Measurements from ENCODE around the gene HELT.
A peak's percentile ranks its signal among the peaks of the same experiment; 100 is the strongest.

Gene HELT

DNA sequence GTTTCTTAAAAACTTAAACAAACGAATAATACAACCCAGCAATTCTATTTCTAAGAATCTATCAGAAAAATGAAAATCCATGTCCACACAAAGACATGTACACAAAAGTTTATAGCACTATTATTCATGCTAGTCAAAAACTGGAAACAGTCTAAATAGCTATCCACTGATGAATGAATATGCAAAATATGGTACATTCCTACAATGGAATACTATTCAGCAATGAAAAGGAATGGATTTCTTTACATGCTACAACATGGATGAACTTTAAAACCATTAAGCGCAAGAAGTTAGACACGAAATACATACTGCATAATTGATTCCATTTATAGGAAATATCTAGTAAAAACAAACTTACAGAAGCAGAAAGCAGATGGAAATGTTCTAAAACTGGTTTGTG is 43.3 kb downstream of the HELT start:
- no peak for TF ChIP-seq POU2F2 (IDR thresholded peaks at IDR 0.05; ENCODE audit: low read depth, low read length)
- TF ChIP-seq PAX5 (IDR thresholded peaks at IDR 0.05; ENCODE audit: insufficient read depth, low read length, severe bottlenecking) = no peak
- no peak for TF ChIP-seq TAF1 (IDR thresholded peaks at IDR 0.05; ENCODE audit: low read depth, low read length)
- TF ChIP-seq SPI1 (IDR thresholded peaks at IDR 0.05; ENCODE audit: low read depth, low read length) = no peak
- no peak for TF ChIP-seq POLR2AphosphoS5 (IDR thresholded peaks at IDR 0.05; ENCODE audit: low read depth, low read length)
- TF ChIP-seq POLR2A (IDR thresholded peaks at IDR 0.05; ENCODE audit: low read depth, low read length) = no peak
- FAIRE-seq (no peak), DNase-seq (ENCODE audit: insufficient read length, low spot score) (no peak)

DNA sequence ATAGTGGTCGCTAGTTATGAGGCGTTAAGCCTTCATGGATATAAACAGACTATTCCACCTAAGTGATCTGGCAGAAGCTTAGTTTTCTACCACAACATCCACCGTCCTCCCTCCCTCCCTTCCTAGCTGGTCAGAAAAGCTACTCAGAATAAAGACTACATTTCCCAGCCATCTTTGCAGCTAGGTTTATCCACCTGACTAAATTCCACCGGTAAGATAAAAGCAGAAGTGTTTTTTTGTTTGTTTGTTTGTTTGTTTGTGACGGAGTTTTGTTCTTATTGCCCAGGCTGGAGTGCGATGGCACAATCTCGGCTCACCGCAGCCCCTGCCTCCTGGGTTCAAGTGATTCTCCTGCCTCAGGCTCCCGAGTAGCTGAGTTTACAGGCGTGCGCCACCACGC is 44.3 kb downstream of the HELT start:
- DNase-seq (ENCODE audit: insufficient read length, low spot score) = no peak
- no peak for TF ChIP-seq PAX5 (IDR thresholded peaks at IDR 0.05; ENCODE audit: insufficient read depth, low read length, severe bottlenecking)
- no peak for TF ChIP-seq POU2F2 (IDR thresholded peaks at IDR 0.05; ENCODE audit: low read depth, low read length)
- TF ChIP-seq POLR2AphosphoS5 (IDR thresholded peaks at IDR 0.05; ENCODE audit: low read depth, low read length) = no peak
- TF ChIP-seq SPI1 (IDR thresholded peaks at IDR 0.05; ENCODE audit: low read depth, low read length) = no peak
- no peak for TF ChIP-seq TAF1 (IDR thresholded peaks at IDR 0.05; ENCODE audit: low read depth, low read length)
- no peak for TF ChIP-seq POLR2A (IDR thresholded peaks at IDR 0.05; ENCODE audit: low read depth, low read length)

DNA sequence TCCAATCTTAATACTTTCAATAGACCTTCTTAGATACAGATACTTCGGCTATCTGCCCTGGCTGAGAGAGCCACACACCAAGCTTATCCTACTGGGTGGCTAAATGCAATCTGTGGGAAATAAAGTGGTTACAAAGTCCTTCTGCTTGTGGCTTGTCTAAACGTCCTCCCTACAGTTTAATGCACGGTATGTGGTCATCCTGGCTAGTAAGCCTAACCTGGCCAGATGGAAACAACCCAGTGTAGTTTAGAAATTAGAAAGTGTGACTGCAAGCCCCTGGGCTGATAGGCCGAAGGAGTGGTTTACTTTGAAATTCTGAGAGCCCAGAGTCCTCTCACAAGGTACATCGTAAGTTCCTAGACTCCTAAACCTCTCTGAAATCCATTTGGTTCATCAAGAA is 47.9 kb downstream of the HELT start:
- TF ChIP-seq SPI1 (IDR thresholded peaks at IDR 0.05; ENCODE audit: low read depth, low read length) = no peak
- TF ChIP-seq POU2F2 (IDR thresholded peaks at IDR 0.05; ENCODE audit: low read depth, low read length) = no peak
- TF ChIP-seq POLR2AphosphoS5 (IDR thresholded peaks at IDR 0.05; ENCODE audit: low read depth, low read length) = no peak
- TF ChIP-seq PAX5 (IDR thresholded peaks at IDR 0.05; ENCODE audit: insufficient read depth, low read length, severe bottlenecking) = no peak
- no peak for TF ChIP-seq POLR2A (IDR thresholded peaks at IDR 0.05; ENCODE audit: low read depth, low read length)
- no peak for FAIRE-seq
- no peak for DNase-seq (ENCODE audit: insufficient read length, low spot score)

More for the DNA sequence above, 44.3 kb downstream of the HELT start:
- FAIRE-seq = peak; percentile 43

DNA sequence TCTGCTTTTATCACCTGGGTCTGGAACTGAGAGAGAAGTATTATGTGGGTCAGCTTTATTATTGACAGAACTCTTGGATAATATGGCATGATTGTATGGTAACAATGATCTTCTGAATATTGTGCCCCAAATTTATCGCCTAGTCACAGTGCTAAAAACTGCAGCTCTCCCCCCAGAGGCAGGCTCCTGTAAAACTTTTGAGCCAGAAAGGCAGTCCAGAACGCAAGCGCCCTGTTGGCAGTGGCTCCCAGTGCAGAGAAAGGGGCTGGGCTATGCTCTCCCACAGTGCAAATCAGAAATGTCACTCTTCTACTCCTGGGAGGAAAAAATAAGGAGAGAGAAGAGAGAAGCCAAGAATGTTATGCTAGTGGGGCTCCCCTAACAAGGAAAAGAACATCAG is 50.5 kb downstream of the HELT start:
- FAIRE-seq (no peak), DNase-seq (ENCODE audit: insufficient read length, low spot score) (no peak)
- TF ChIP-seq POU2F2 (IDR thresholded peaks at IDR 0.05; ENCODE audit: low read depth, low read length) = no peak
- TF ChIP-seq POLR2AphosphoS5 (IDR thresholded peaks at IDR 0.05; ENCODE audit: low read depth, low read length) = no peak
- TF ChIP-seq PAX5 (IDR thresholded peaks at IDR 0.05; ENCODE audit: insufficient read depth, low read length, severe bottlenecking) = no peak
- no peak for TF ChIP-seq TAF1 (IDR thresholded peaks at IDR 0.05; ENCODE audit: low read depth, low read length)
- no peak for TF ChIP-seq POLR2A (IDR thresholded peaks at IDR 0.05; ENCODE audit: low read depth, low read length)
- no peak for TF ChIP-seq SPI1 (IDR thresholded peaks at IDR 0.05; ENCODE audit: low read depth, low read length)
